ENCODE data around the gene ADISSP.

ADISSP gene

DNA sequence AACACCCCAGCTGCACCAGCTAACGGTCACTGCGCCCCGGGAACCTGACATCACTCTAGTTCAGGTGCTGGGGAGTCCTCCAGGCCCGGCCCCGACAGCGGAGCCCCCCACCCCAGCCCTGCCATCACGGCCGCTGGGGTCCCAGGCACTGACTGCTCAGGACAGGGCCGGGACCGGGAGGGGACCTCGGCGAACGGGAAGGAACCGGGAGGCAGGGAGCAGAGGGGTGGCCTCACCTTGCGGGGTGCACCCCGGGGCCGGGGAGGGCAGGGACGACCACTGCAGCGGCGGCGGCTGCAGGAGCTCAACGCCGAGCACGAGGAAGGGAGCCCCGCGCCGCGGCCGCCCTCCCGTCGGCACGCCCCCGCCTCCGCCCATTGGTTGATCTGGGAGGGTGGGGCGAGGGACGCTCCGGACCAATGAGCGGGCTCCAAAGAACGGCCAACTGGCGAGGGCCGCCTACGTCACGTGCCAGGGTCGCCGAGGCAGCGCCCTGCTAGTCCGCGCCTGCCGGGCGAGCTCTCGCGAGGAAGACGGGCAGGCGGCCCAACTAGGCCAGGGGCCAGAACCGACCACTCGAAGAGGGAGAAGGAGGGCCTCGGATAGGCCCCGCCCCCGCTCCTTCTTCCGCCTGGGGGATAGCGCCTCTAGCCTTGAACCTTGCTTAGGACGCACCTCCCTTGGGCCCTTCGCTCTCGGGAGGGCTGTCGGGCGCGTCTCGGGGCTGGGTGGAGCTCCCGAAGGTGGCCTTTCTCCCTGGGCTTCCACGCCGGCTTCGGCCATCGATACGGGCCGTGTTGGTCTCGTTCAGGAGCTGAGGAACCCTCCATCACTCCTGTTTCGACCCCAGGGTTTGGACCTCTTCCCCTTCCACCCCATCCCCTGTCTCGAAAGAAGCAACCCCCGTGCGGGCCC lies at the start of gene ADISSP:
TSS of gene ADISSP (minus strand) at position 327 of the 915 bp plus-strand sequence. CDS start 7,653 bp downstream, outside the sequence.
- peak; percentile 97 for DNase-seq

DNA sequence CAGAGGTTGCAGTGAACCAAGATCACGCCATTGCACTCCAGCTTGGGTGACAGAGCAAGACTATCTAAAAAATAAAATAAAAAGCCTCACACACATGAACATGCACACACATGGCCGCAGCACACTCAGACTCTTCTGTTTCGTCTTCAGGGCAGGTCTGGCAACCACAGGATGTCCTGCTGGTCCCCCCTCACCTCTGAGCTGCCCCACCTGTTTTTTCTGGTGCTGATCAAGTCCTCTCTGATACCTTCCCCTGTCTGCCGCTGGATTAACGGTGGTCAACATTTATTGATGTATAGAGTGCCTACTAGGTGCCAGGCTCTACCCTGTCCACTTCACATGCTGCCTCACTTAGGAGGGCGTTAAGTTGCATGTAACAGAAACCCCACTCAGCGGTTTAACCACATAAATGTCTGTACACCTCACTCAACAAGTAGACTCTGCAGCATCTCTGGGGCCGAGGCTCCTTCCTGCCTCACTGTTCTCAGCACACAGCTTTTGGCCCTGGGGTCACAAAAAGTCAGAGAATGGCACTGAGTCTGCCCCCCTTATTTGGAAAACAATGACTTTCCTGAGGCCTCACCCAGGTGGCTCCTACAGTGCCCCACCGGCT lies 48.3 kb upstream of the ADISSP start:
- DNase-seq = no peak

DNA sequence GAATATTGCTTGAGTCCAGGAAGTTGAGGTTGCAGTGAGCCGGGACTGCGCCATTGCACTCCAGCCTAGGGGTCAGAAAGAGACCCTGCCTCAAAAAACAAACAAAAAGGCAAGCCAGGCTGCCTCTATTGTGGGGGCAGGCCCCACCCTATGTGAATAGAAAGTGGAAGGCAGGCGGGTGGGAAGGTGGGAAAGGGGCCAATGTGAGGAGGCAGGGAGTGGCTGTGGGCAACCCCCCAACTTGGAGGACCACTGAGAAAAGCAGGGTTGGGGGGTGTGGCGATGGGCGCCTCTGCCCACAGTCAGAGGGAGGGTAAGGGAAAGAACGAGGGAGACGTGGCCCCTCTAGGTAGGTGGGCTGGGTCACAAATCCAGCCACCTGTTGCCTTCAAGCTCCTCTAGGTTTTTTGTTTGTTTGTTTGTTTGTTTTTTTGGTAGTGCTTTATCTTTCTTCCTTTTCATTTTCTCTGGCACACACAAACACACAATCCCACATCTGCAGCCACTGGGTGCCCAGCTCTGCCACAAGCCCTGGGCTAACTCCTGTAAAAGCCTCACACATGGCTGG lies 47.5 kb upstream of the ADISSP start:
- DNase-seq = no peak

DNA sequence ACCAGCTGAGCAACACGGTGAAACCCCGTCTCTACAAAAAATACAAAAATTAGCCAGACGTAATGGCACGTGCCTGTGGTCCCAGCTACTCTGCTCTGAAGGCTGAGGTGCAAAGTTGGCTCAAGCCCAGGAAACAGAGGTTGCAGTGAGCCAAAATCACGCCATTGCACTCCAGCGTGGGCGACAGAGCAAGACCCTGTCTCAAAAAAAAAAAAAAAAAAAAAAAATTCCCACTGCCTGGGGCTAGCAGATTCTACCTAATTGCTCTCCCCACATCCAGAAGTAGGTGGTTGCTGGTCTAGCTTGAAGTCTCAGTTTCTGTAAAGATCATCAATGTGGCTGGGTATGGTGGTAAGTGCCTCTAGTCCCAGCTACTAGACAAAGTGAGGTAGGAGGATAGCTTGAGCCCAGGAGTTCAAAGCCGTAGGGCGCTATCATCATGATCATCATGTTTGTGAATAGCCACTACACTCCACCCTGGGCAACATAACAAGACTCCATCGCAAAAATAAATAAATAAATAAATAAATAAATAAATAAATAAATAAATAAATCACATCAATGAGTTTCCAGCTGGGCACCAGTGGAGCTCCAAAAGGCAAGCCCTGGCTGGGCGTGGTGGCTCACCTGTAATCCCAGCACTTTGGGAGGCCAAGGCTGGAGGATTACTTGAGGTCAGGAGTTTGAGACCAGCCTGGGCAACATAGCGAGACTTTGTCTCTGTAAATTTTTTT lies 46.5 kb upstream of the ADISSP start:
- DNase-seq = no peak

DNA sequence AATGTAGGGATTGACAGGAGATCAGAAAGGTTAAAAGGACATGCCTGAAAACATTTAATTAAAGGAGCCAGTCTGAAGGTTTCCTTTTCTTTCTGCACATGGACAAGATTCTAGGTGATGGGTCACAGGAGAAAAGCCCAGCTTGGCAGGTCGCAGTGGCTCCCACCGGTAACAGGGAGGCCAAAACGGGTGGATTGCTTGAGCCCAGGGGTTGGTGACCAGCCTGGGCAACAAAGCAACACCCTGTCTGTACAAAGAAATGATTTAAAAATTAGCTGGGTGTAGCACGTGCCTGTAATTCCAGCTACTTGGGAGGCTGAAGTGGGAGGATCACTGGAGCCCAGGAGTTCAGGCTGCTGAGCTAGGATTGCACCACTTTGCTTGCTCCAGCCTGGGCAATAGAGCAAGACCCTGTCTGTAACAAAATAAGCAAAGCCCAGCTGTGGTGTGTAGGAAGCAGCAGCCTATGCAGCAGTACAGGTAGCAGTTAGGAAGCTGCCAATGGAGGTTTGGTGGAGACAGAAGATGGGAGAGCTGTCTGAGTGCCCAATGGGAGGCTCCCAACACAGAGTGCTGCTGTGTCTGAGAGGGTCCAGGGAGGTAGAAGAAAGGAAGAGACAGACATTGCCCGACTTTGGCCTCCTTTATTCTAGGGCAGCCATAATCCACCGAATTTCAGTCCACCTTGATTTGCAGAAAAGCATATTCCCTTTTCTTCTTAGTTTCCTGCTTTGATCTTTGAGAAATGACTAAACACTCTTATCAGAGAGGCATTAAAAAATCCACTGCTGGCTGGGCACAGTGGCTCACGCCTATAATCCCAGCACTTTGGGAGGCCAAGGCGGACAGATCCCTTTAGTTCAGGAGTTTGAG lies 45.7 kb upstream of the ADISSP start:
- DNase-seq = no peak

DNA sequence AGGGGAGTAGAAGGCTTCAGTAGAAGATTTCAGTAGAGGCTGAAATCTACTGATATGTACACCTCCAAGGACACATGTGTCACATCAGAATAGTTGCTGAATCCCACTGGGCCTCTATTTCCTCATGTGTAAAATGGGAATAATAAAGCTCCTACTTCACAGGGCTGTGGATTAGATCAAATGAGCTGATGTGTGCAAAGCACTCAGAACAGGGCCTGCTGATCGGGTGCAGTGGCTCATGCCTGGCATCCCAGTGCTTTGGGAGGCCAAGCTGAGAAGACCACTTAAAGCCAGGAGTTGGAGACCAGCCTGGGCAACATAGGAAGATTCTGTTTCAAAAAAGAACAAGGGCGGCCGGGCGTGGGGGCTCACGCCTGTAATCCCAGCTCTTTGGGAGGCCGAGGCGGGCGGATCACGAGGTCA lies 44.7 kb upstream of the ADISSP start:
- no peak for DNase-seq

DNA sequence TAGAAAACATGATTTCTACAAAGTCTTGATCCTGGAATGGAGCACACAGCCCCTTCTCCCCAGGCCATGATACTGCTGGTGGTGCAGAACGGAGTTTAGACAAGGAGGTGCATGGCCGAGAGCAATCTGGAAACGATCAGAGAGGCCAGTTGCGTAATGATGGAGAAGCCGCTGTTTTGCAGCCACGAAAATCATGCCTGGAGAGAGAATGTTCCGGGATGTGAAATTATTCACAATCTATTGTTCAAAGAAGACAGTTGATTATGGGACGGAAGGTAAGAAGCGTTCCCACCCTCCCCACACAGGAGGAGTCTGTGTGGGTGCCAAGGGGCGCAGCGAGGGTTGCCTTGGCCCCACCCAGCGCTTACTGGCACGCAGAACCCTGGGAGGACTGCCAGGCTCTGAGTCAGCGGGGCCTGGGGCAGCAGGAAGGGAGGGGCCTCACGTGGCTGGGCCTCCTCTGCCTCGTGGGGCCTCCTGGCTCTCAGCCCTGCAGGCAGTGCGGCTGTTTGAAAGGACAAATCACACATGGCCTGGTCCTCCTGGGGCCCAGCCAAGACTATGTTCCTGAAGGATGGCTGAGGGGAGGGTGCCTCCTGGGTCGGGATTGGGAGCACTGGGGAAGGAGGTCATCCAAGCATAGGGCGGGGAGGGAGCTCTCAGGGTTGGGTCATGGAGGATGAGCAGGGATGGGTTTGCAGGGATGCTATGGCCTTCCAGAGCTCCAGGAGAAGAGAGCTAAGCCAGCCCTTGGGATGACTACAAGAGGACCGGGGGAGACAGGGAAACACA lies 44.1 kb upstream of the ADISSP start:
- peak; percentile 96 for DNase-seq

DNA sequence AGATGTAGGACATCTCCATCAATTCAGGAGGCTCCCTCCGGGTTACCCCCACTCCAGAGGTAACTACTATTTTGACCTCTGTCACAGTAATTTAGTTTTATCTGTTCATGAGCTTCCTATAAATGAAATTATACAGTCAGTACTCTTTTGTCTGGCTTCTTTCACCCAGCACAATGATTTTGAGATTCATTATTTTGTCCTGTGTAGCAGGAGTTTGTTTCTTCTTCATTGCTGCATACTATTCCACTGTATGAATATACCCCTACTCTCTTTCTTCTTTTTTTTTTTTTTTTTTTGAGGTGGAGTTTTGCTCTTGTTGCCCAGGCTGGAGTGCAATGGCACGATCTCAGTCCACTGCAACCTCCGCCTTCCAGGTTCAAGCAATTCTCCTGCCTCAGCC lies 41.0 kb upstream of the ADISSP start:
- DNase-seq = no peak

DNA sequence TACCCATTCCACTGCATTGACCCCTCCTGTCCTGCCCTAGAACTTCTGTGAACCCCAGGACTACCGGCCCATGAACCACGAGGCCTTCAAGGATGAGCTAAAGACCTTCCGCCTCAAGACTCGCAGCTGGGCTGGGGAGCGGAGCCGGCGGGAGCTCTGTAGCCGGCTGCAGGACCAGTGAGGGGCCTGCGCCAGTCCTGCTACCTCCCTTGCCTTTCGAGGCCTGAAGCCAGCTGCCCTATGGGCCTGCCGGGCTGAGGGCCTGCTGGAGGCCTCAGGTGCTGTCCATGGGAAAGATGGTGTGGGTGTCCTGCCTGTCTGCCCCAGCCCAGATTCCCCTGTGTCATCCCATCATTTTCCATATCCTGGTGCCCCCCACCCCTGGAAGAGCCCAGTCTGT lies 37.2 kb upstream of the ADISSP start:
- no peak for DNase-seq

DNA sequence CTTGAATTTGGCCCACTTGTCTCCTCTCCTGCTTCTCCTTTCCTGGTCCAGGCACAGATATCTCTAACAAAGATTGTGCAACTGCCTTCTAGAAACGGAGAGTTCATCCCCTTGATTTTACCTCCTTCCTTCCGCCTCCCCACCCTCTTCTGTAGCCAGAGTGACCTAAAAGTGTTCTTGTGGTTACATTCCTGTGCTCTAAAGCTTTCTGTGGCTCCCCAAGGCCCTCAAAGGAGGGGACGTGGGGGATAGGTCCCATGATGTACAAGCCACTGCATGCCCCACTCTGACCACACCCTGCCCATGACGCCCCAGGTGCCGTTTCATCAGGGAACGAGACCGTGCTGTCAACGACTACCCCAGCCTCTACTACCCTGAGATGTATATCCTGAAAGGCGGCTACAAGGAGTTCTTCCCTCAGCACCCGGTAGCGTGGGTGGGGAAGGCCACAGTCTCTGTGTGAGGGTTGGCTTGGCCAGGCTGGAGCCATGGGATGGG lies 36.8 kb upstream of the ADISSP start:
- no peak for DNase-seq

DNA sequence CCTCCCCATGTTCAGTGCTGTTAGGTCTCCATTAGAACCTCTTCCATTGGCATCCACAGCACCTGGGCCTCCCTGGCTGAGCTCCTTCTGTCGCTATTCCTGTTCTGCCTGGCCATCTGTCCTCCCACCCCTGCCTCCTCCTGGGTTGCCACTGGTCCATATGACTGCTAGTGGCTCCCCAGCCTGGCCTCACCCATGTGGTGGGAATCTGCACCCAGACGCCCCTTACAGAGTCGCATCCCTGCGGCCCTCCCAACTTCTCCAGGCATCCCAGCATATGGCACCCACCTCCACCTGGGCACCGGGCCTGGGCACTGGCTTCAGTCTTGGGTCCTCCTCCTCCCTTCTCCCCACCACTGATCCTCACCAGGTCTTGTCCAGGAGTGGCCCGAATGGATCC lies 36.3 kb upstream of the ADISSP start:
- DNase-seq = no peak

DNA sequence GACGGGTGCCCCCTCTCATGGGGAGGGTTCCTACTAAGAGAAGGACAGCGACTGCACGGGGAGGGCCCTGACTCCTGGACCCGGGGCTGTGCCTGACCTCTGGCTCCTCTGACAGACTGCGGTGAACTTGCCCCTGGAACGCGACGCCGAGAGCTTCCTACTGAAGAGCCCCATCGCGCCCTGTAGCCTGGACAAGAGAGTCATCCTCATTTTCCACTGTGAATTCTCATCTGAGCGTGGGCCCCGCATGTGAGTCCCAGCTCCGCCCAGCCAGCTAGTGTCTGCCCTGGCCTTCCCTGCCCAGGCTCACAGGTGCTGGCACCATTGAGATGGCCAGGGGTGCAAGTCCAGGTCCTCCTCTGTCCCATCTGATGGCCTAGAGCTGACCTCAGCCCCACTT lies 35.7 kb upstream of the ADISSP start:
- no peak for DNase-seq

DNA sequence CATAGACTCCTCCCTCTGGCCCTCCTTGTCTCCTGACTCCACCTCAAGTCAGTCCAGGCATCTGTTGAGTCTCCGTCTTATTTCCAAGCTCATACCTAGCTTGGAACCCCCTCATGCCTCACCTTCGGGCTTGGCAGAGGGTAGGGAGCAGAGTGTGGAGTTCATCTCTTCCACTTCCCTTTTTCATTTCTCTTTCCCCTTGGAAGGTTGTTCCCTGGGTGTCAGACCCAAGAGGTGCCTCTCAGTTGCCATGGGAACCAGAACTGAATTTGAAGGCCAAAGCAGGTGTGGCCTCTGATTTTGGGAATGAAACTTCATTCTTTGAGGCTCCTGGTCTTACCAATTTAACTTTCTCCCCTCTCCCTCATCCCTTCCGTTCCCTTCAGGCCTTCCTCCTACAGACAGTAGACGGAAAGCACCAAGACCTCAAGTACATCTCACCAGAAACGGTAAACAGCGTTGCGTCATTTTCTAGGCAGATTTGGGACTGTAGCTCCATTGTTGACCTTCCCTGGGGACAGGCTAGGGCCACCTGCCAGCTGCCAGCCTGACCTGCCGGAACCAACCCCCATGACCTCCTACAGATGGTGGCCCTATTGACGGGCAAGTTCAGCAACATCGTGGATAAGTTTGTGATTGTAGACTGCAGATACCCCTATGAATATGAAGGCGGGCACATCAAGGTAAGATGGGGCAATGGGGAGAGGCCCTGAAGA lies 35.1 kb upstream of the ADISSP start:
- DNase-seq = no peak

DNA sequence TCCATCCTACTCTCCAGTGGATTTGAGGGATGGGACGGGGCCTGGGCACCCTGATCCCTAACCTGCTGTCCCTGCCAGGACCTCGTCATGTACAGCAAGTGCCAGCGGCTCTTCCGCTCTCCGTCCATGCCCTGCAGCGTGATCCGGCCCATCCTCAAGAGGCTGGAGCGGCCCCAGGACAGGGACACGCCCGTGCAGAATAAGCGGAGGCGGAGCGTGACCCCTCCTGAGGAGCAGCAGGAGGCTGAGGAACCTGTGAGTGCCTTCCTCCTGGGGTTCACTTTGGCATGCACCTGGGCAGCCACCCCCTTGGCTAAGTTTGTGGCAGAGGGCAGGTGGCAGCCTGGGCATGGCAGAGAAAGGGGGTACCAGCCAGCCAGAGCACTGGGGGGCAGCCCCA lies 34.3 kb upstream of the ADISSP start:
- no peak for DNase-seq

DNA sequence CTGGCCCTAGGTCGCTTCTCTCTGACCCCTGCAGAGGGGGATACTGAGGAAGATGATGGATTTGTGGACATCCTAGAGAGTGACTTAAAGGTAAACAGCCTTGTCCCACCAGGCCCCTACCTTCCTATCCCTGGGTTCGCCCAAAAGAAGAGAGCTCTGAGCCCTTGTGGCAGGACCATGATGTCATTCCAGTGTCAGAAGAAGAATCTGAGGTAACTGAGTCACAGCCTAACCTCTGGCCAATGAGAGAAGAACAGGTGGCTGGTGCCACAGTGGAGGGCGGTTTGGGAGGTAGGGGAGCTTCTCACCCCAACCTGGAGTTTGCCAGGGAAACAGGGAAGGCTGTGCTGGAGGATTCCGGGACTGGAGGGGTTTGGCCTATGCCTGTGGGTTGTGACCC lies 33.7 kb upstream of the ADISSP start:
- no peak for DNase-seq

DNA sequence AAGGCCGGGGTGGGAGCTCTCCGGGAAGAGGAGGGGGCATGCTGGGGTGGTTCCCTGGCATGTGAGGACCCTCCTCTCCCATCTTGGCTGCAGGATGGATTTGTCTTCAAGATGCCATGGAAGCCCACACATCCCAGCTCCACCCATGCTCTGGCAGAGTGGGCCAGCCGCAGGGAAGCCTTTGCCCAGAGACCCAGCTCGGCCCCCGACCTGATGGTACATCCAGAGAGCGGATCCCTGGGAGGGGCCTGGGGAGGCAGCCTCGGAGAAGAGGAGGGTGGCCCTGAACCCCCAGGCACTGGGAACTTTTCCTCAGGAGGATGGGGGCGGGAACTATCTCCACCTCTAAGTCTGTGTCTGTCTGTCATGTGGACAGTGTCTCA lies 33.3 kb upstream of the ADISSP start:
- DNase-seq = no peak

DNA sequence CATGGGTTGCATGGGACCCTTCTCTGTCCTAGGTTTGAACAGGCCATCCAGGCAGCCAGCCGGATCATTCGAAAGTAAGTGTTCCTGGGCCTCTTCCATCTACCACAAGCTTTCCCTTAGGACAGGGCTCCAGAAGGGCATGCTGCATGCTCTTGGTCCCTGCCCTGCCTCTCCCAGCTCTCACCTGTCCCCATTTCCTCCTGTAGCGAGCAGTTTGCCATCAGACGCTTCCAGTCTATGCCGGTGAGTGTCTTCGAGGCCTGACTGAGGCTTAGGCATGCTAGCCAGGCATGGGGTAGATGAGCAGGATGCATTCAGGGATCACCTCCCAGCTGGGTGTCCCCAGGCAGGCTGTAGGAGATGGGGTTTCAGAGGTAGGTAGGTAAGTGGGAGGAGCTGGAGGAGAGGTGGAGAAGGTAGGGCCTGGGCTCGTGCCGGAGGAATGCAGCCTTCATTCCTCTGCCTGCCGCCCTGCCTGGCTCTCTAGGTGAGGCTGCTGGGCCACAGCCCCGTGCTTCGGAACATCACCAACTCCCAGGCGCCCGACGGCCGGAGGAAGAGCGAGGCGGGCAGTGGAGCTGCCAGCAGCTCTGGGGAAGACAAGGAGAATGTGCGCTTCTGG lies 32.8 kb upstream of the ADISSP start:
- DNase-seq = no peak

DNA sequence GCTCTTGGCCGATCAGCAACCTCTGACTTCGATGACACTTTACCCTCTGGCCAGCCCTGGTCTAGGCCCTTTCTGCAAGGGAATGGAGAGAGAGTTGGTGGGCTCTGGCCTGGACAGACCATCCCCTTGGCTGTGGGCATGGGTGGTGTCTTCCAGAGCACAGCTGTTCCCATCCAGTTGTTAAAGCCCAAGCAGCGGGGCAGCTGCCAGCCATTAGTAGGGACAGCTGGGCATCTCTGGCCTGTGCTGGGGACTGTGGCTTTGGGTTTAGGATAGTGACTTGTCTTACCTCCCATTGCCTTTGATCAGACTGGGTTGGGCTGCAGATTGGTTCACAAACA lies 31.3 kb upstream of the ADISSP start:
- DNase-seq = no peak

DNA sequence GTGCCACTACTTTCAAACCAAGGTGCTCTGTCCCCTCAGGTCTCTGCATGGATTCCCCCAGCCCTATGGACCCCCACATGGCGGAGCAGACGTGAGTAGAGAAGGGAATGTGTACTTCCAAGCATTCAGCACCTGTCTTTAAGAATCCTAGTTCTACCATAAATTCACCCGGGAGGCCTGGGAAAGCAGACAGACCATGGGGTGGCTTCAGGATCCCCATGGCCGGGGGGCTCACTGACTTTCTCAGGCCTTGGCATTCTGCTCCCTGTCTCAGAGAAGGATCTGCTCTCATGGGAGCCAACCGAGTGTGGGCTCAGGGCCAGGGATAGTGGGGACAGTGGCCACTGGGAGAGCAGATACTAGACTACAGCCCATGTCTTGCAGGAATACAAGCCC lies 30.8 kb upstream of the ADISSP start:
- DNase-seq = no peak

Measured in hematopoietic multipotent progenitor cell treated with erythropoietin and hydrocortisone succinate and interleukin-3 and kit ligand, for 8 days (in vitro differentiated cells).